Midbrain (tissue), 1 donor: ENCODE data around the gene DNMT3A.

Source experiments
- DNase-seq: peaks from one replicate; lab custom pipeline; 2025; lab: John Stamatoyannopoulos, UW

The DNMT3A gene

DNA sequence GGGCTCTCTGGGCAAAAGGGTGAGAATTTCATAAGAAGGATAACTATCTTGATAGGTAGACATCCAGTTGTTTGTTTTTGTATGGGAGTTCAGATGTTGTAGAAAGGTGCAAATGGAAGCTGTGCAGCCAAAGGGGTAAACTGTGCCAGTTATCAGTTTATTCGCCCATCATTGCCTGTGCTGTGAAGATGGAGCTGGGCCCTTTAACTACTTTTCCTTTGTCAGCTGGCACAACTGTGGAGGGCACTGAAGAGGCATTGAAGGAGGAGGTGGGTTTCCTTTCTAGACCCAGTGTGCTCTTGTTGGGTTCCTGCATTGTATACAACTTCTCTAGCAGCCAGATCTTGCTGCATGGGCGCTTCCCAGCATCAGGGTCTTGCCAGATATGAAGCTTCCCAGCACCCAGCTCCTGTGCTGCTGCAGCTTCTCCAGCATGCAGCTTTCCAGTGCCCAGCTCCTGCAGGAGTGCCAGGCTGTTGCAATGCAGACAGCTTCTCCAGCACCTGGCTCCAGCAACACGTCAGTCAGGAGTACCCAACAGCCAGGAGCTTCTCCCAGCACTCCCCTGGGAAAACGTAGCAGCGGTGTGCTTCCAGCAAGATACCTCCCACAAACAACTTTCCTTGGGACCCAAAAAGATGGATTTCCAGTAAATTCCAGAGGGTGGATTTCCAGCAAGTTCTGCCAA lies 15.3 kb downstream of the DNMT3A start:
- no peak for DNase-seq

DNA sequence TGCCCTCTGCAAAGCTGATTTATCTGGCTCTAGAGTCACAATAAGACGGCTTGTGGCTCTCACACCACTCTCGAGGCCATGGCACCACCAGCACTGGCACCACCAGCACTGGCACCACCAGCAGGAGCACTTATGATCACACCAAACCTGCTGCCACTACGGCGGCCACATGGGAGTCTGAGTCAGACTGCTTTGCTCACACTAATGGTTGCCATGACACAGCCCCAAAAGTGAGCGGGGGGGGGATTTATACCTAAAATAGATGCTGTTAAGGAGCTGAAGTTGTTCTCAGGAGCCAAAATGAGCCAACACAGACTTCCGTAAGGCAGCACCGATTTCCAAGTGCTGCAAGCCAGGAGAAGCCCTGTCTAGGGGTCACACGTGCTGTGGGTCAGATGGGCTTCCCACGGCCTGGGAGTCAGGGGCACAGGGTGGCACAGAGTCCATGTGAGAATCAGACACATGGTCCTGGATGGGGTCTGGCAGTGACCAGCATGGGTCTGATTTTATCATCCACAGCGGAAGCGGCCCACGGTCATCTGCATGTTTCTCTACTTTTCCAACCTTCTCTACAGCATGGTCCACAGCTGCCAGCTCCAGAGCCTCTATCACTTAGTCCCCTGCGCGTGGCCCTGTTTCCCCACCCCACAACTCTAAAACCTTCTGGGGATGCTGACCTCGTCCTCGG lies 16.7 kb downstream of the DNMT3A start:
- no peak for DNase-seq

DNA sequence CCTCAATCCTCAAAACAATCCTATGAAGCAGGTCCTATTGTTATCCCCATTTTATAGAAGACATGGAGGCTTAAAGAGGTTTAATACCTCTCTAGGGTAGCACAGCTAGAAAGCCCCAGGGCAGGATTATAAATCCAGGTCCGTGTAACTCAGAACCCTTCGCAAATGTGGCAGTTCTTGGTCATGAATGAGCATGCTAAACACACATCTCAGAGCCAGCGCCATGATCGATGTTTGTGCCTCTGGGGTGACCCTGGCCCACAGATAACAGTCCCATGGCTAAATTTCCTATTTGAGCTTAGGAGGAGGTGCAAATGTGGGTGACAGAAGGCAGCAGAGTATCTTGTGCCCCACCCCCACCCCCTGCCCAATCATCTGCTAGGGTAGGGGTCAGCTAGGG lies 17.5 kb downstream of the DNMT3A start:
- DNase-seq, result no peak

DNA sequence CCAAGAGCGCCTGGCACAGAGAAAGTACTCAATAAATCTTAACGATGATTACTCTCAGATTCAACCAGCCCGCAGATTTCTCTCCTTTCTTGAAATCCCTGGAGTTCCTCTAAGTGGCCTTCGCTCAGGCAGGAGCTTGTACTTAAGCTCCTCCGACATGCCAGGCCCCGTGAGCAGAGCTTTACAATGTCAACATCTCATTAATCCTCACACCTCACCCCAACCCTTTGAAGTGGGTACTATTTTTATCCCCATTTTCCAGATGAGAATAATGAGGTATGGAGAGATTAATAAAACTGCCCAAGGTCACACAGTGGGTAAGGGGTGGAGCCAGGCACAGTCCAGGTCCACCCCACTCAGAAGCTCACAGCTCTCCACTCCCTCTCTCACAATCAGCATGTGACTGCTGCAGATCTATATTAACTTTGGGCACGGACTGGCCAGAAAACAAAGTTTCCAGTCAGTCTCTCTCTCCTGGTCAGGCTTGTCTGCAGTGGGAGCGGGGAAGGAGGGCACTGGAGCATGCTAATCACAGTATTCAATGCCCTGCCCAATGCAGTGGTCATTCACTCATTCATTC lies 18.0 kb downstream of the DNMT3A start:
- no peak for DNase-seq

DNA sequence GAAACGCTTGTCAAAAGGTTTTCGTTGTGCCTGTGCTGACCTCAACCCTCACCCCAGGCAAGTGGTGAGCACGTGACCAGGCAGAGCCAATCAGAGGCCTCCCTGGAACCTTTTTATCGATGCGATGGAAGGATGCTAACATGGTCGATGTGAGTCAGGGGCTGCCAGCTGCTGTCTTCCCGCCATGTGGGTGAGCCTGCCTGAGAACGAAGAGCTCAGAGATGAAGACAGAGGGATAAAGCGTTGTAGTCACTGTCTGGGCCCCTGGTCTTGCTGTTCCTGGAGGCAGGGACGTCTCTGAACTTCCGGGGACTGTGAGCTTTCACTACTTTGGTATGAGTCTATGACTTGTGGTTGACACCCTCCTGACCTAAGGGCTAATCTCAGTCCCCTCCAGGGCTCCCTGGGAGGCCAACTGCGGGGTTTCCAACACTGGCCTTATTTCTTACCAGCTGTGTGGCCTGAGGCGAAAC lies 18.6 kb downstream of the DNMT3A start:
- no peak for DNase-seq

DNA sequence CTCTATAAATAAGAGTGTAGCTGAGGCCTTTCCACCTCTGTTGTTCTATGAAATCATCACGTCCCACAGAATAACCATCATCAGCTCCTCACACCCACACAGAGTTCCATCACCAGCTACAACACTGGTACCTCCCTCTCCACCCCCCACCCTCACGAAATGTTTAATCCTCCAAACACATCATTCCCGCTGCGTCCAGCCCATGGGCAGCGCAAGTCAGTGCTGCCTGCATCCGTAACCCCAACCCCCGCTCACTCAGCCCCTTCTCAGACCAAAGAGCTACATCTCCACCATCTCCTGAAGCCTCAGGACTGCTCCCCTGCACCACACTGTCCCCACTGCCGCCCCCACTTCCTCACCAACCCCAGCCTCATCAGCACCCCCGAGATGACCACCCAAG lies 19.4 kb downstream of the DNMT3A start:
- DNase-seq, result no peak

DNA sequence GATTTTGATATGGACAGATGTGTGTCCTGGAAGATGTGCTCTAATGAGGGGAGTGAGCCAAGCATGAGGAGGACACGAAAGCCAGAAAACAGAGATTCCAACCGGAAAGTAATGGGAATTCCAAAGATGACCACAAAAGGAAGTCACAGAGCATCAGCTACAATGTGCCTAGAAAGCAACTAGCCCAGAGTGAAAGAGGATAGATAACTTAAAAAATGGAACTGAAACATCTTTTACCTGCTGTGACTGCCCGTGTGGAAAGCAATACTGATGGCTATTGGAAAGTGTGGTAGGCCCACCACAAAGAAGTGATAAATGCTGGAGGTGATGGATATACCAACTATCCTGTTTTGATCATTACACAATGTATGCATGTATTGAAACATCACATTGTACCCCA lies 21.6 kb downstream of the DNMT3A start:
- no peak for DNase-seq

DNA sequence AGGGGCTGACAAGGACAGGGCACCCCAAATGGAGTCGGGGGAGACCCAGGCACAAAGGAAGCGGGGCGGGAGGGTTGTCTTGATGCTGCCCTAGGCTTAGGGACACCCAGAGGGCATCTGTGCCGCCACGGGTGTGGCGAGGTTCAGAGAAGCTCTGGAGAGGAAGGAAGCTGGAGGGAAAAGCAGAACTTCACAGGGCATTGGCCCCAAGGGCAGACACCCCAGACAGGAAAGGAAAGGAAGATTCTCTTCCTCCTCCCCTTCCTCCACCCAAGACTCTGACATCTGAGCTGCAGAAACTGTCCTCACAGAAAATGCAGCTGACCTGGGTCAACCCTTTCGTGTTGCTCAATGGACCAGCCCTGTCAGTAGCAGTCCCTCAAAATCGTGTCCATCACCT lies 25.6 kb downstream of the DNMT3A start:
- no peak for DNase-seq

DNA sequence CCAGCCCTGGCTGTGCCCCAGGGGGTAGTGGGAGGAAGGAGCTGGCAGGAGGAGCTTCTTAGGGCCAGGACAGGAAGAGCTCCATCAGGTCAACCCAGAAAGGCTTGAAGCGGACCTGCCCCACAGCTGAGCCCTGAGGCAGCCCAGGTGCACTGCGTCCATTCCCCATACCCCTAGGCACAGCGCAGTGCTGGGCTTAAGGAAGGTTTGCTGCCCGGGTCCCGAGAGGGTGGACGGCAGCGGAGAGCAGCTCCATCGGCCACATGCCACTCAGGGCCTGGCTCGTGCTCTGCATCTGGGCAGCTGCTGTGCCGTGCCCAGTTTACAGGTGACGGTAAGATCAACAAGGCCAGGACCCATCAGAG lies 26.4 kb downstream of the DNMT3A start:
- DNase-seq, result no peak

DNA sequence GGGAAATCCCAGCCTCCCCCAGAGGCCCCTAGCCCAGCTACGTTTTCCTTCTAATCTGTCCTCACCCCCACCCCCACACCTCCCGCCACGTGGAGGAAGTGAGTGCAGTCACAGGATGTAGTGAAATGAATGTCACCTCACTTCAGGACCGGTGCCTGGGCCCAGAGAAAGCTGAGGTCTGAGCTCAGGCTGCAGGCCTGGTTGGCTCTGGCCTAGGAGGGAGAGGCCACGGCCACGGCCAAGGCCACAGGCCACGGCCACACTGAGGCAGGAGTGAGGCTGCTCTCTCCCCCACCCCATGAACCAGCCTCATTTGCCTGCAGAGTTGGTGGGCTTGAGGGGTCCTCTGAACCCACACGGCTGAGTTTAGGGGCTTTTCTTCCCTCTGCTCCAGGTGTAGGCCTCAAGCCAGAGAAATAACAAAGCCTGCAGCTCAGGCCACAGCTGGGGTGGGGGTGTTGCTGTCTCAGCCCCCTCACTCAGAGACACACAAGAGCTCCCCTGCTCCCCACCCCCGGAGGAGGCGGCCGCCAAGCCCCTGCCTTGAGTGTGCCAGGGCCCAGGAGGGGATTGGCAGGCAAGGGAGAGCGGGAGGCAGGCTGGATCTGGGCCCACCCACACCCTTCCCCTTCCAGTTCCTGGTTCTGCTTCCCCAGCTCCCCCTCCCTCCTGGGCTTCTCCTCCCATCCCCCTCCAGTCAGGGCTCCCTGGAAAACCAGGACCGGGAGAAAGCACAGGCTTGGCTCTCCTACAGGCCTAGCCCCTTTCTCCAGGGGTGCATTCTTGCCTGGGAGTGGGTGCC lies 27.0 kb downstream of the DNMT3A start:
- peak; percentile 50 for DNase-seq

DNA sequence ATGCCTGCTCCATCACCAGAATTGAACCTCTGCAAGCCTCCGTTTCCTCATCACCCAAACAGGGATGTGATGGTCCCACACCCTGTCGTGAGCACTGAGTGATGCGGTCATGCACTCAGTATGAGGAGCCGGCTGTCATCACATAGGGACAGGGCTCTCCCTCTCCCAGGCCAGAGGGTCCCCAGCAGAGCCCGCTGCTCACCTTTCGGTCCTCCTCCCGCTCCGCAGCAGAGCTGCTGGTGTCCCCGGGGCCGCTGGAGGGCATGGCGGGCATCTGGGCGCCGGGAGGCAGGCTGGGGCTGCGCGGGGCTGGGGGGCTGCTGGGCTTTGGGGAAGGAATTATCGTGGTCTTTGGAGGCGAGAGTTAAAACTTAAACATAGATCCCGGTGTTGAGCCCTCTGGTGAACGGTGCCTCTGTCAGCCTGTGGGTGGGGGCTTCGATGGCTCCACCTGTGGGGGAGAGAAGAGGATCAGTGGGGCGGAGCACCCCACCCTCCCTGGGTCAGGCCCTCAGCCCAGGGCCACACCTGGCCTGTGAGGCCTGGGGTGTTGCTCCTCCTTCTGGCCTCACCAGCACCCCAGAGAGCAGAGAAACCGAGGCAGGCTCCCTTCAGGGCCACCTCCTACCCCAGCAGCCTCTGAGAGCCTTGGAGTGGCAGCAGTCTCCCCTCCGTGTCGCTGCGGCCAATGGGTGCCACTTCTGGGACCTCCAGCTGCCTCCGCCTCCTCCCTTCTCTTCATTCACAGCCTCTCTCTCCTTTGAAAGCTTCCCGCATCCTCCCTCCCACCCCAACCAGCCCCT lies 27.8 kb downstream of the DNMT3A start:
- no peak for DNase-seq

DNA sequence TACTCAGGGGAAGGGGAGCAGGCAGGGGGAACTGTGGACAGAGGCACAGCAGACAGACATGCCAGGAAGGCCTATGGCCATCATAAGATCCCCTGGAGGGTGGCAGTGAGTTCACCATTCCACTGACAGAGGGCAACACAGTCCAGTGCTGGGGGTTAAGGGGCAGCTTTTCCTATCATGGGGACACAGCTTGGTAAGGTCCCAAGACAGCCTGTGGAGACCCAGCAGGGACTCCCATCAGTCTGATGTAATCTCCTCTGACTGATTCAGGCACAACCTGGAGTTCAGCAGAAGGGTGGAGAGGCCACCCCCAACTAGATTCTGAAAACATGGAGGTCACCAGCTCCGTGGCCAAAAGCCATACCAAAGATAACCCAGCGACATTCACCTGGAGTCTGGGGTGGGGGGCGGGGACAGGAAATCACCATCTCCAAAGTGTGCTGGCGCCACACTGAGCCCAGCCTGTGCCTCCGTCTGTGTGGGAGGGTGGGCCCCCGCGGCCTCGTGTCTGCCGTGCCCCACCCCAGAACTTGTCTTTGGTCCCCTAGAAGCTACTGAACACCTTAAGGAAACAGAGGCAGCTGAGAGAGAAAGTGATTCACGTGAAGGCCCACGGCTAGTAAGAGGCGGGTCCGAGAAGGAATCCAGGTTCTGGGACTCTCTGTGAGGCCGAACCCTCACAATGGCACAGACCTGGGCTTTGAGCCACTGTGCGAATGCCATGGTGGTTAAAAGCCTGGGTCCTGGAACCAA lies 28.6 kb downstream of the DNMT3A start:
- DNase-seq, result no peak

DNA sequence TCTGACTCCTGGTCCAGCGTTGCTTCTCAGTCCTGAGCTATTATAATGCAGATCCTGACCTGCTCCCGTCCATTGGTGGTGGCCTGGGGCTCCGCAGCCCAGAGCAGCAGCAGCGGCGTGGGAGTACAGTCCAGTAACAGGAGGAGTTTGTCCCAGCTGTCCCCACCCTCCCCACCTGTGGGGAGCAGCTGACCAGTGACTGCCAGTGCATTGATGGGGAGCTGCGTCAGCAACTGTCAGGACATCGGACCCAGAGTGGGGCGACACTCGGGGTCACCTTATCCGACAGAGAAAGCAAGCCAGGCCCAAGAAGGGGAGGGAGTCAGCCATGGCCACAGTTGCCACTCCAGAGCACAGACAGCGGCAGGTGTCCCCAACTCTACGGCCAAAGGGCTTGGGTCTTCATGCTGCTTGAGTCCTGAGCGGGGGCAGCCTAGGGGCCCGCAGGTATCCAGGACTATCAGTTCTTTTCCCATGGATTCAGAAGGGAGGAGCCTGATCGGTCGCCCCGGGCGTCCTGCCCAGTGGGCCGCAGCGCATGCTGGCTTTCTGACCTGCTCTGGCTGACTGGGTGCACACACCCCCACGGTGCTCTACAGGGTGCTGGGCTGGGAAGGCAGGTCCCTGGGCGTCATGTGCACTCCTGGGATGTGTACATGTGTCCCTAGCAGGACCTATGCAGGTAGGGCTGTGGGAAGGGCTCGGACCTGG lies 29.7 kb downstream of the DNMT3A start:
- DNase-seq, result no peak

DNA sequence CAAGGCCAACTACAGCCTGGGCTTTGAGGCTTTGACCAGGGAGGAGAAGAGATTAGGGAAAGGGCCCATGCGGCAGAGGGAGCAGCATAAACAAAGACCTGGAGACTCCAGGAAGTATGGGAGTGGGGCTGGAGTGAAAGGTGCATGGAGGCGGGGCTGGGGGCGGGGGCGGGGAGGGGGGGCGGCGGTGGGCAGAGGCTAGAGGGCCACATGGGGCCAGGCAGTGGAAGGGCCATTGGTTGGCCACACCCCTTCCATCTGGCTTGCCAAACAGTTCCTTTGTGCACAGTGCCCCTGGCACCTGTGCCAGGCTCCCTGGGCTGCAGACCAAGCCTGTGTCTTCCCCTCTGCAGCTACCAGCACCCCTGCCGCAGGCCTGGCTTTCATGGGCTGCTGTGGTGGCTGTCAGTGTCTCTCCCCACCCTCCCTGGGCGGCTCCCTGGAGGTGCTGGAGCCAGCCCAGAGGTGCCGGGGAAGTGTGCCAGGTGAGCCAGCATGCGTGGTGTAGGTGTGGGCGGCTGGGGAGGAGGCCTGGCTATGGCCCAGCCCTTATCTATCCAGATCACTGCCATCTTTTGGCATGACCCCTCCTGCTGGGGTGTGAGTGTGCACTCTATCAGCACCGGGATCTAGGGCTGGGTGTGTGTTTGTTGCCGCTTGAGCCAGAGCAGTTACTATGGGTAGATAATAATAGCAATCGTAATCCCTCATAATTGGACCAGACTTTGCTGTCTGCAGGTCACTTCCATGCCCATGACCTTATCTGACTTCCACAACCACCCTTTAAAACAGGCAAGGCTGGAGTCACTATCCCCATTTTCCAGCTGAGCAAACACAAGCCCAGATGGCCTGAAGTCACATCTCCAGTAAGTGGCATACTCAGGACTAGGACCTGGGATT lies 30.5 kb downstream of the DNMT3A start:
- peak; percentile 46 for DNase-seq

DNA sequence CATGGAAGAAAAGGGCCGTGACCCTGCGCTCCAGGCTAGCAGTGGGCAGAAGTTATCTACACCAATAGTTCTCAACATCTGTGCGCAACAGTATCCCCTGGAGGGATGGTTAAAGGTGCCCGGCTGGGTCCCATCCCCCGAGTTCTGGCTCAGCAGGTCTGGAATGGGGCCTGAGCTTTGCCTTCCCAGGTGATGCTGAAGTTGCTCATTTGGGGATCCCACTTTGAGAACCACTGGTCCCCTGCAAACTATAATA lies 31.1 kb downstream of the DNMT3A start:
- DNase-seq, result no peak

DNA sequence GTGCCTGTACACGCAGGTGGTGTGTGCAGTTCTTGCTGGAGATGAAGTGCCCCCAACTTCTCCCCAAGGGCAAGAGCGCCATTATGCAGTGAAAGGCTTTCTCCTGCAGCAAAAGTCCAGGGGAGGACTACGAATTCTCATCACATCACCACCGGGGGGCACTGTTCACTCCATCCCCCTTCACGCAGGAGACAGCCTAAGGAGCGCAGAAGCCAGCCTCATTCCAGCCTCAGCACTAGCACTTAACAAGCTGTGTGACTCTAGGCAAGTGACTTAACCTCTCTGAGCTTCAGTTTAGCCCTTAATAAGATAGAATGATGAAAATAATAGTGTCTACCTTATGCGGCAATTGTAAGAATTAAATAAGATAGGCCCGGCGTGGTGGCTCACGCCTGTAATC lies 32.3 kb downstream of the DNMT3A start:
- peak; percentile 70 for DNase-seq

DNA sequence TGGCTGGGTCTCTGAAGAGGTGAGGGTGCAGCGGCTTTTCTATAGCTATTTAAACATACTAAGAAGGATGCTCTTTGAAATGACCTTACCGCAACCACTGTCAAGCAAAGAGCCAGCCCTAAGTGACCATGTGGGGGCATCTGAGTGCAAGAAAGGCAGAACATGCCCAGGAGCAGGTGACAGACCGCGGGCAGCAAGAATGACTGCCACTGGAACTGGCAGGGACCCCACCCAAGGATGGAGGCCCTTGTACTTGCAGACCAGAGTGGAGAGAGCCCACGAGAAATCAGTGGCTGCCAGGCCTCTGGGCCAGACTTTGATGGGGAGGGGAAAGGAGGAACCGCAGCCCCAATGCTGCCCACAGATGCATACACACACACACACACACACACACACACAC lies 33.1 kb downstream of the DNMT3A start:
- DNase-seq, result no peak

DNA sequence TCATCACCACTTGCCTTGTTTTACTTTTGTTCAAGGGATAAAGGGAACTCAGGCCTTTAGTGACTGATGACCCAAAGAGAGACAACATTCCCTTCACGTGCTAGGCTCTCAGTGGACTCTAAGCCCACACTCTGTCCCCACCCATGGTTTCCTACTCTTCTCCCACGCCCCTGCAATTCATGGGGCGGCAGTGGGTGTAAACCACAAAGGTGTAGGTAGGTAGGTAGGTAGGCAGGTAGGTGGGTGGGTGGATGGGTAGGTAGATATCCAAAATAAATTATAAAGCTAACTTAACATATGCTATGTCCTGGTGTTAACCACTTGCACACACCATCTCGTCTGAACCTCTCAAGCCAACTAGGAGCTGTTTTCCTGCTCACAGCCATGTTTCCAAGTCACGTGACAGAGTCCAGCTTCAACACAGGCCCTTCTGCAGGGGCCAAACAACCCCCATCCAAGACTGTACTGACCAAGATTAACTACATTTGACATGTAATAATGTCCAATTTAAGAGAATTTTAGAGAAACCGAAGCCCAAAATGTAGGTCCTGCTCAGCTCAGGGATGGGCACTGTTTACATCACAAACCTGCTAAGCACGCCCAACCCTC lies 33.7 kb downstream of the DNMT3A start:
- peak; percentile 29 for DNase-seq

DNA sequence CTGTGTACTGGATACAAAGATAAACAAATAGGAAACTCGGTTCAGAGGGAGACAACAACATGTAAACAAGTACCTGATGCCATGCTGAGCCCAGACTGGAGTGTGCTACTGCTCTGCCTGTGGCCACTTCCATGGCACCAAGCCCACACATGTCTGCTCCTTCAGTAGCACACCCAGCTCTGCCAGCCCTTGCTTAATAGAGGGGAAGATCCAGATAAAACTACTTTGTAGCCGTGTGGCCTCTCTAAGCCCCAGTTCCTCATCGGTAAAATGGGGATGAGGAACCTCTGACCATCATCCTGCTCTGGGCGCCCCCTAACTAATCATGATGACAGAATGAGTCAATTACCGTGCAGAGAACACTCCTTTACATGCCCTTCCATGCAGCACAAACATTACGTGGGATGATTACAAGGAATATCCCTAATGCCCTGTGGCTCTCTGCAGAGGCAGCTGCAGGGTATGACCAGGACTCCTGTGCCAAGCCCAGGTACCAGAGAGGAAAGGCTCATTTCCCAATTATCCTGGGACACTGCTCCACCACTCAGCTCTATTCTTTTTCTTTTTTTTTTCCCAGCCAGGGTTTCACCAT lies 34.9 kb downstream of the DNMT3A start:
- peak; percentile 43 for DNase-seq
